Activated T-cell treated with anti-CD3 and anti-CD28 coated beads, Interleukin-2, amount 50 U/mL, for 72 hours (primary cell): ENCODE data around the gene ARNT2. TPM values are rescaled to one million over a fixed set of nuclear protein-coding genes. Genes with fewer than 3 reads are reported as not detected.

ENCODE experiments used
- ATAC-seq, 2 donors: fragments of 150-1000 bp; cut with Tn5 transposase; replicated peaks in 1 of 2; 2 replicates each; pipeline ENCODE4 v1.10.0; 2021; ENCODE audit warnings: moderate library complexity in 2 of 2, mild to moderate bottlenecking in 1 of 2
- DNase-seq, 2 donors: peaks; one replicate each; pipeline ENCODE4 v3.0.0; 2021 to 2022; ENCODE audit warnings: mixed read lengths in 1 of 2
- H3K27ac Mint-ChIP-seq: one replicate; pipeline ENCODE4 v1.8.0; 2022; ENCODE audit warnings: mild to moderate bottlenecking, moderate library complexity, mixed read lengths
- H3K27me3 Mint-ChIP-seq: one replicate; pipeline ENCODE4 v1.8.0; 2022; ENCODE audit warnings: low read depth, mixed read lengths
- H3K36me3 Mint-ChIP-seq, 2 donors: one replicate each; pipeline ENCODE4 v1.8.0; 2022; ENCODE audit warnings: mixed read lengths in 2 of 2, mild to moderate bottlenecking in 1 of 2; ENCODE audit not compliant: insufficient read depth in 2 of 2
- H3K4me1 Mint-ChIP-seq: one replicate; pipeline ENCODE4 v1.8.0; 2022; ENCODE audit warnings: low read depth, mixed read lengths
- H3K4me3 Mint-ChIP-seq, 2 donors: one replicate each; pipeline ENCODE4 v1.8.0; 2022; ENCODE audit warnings: mild to moderate bottlenecking in 2 of 2, mixed read lengths in 2 of 2, moderate library complexity in 2 of 2
- H3K9me3 Mint-ChIP-seq, 2 donors: one replicate each; pipeline ENCODE4 v1.8.0; 2022; ENCODE audit warnings: mixed read lengths in 2 of 2
- total RNA-seq, 2 donors: library from RNA; stranded (reverse); gene quantifications; one replicate each; pipeline ENCODE4 v1.2.3, GENCODE V29; 2022

ARNT2 gene
- total RNA-seq, 2 donors from 2014 or later, result 0.07 to 0.19 TPM

GRCh38 chr15:80416702-80417101, 12.5 kb downstream of the ARNT2 start:
- Mint-ChIP-seq H3K27ac (no peak overlapping the region), H3K27me3 (peaks cover 24% of the 10 kb centered on the region), H3K9me3 (no peaks in the 10 kb centered on the region), H3K36me3 (no peaks in the 10 kb centered on the region), H3K4me1 (no peaks in the 10 kb centered on the region), H3K4me3 (no peak overlapping the region)
- ATAC-seq (no peak), DNase-seq (no peak)

DNA sequence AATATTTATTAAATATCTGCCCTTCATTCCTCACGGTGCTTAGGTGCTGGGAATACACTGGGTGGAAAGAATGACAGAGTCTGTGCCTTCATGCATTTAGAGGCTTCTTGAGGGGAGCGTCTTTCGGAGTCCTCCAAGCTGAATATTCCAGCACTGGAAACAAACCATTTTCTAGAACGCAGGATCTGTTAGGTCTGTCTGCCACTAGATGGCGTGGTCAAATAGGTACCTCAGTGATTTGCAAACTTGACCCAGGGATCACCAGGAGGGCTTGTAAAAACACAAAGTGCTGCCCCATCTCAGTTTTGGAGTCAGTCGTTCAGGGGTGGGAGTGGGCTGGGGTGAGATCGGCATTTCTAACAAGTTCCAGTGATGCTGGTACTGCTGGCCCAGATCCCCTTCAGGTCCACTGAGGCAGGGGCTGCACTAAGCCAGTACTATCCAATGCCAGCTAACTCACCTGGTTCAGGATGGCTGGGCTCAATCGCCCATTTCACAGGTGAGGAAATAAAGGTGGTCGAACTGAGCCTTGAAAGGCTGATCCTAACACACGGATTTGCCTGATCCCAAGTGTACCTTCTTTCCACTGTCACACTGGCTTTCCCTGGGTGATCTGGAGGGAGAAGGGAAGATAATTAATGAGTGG, 14.8 kb downstream of the ARNT2 start:
- Mint-ChIP-seq H3K27me3 (peaks cover 29% of the 10 kb centered on the region), H3K9me3 (no peaks in the 10 kb centered on the region), H3K4me3 (no peak overlapping the region), H3K4me1 (no peaks in the 10 kb centered on the region), H3K27ac (no peak overlapping the region), H3K36me3 (no peaks in the 10 kb centered on the region)
- no peak for ATAC-seq
- DNase-seq, result peak in 1 of 2 donors; percentile 4

DNA sequence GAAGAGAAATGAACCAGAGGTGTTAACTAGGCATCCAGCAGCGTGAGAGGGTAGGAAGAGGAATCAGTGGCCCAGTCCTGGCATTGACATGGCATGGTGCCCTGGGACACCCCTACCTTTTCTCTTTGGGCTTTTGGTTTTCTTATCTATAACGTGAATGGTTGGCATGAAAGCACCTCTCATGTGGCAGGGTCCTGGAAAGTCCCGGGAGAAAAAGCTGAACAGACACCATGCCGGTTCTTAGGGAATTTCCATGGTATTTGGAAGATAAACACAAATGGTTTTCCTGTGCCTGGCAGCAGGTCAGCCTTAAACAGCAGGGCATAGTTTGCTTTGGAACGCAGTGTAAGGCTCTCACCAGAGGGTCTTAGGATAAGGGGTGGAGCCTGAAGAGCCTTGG, 15.4 kb downstream of the ARNT2 start:
- H3K27me3 Mint-ChIP-seq, result peaks cover 29% of the 10 kb centered on the region
- H3K9me3 Mint-ChIP-seq, result no peaks in the 10 kb centered on the region
- no peak for DNase-seq
- no peak overlapping the region for H3K27ac Mint-ChIP-seq
- ATAC-seq, result no peak
- no peak overlapping the region for H3K4me3 Mint-ChIP-seq
- H3K36me3 Mint-ChIP-seq, result no peaks in the 10 kb centered on the region
- H3K4me1 Mint-ChIP-seq, result no peaks in the 10 kb centered on the region

- no peaks in the 10 kb centered on the region for H3K36me3 Mint-ChIP-seq
- no peaks in the 10 kb centered on the region for H3K4me1 Mint-ChIP-seq
- H3K9me3 Mint-ChIP-seq, result no peaks in the 10 kb centered on the region
- H3K27me3 Mint-ChIP-seq, result peaks cover 31% of the 10 kb centered on the region
- ATAC-seq, result no peak
- DNase-seq, result no peak
- H3K4me3 Mint-ChIP-seq, result no peak overlapping the region
- no peak overlapping the region for H3K27ac Mint-ChIP-seq
Measured at GRCh38 chr15:80420658-80421057, 16.5 kb downstream of the ARNT2 start.

GRCh38 chr15:80423215-80423614, 19.0 kb downstream of the ARNT2 start:
- Mint-ChIP-seq H3K4me1 (no peaks in the 10 kb centered on the region), H3K27ac (no peak overlapping the region)

DNA sequence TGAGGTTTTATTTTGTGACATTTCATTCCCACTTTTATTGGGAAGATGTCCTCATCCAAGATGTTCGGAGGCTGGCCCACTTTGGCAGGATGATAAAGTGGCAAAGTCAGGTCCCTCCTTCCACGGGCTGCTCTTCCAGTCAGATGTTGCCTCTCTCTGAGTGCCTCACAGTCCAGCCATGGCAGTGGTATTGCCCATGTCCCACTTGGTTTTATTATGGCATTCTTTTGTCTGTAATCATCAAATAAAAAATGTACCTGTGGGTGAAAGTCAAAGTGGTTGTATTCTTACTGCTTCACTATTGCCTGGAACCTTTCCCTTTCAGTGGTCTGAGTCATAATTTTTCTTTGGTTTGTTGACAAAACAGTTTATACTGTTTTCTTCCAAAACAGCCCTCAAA, 20.2 kb downstream of the ARNT2 start:
- no peaks in the 10 kb centered on the region for H3K36me3 Mint-ChIP-seq
- DNase-seq (no peak), ATAC-seq (no peak)
- H3K27ac Mint-ChIP-seq, result no peak overlapping the region
- H3K4me1 Mint-ChIP-seq, result no peaks in the 10 kb centered on the region
- peaks cover 25% of the 10 kb centered on the region for H3K27me3 Mint-ChIP-seq
- no peaks in the 10 kb centered on the region for H3K9me3 Mint-ChIP-seq
- no peak overlapping the region for H3K4me3 Mint-ChIP-seq

More at GRCh38 chr15:80423215-80423614, 19.0 kb downstream of the ARNT2 start:
- H3K4me3 Mint-ChIP-seq, result no peak overlapping the region
- H3K36me3 Mint-ChIP-seq, result no peaks in the 10 kb centered on the region
- ATAC-seq (no peak), DNase-seq (no peak)
- H3K9me3 Mint-ChIP-seq, result no peaks in the 10 kb centered on the region
- peaks cover 28% of the 10 kb centered on the region for H3K27me3 Mint-ChIP-seq

DNA sequence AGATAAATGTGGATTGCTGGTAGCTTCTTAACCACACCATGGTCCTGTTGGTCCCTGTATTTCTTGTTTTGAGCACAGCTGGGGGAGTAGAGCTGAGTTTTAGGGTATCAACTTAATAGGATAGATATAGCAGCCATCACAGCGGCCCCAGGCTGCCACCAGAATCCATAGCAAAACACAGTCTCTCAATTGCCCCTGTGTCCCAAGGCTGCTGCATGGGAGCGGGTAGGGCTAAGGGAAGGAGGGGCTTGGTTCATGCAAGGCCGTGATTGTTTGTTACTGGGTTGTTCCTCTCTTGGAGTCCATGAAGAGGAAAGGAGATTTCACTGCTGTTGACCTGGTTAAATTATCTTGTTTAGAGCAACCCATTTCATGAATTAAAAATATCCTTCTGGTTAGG, 22.1 kb downstream of the ARNT2 start:
- no peak overlapping the region for H3K27ac Mint-ChIP-seq
- H3K9me3 Mint-ChIP-seq, result no peaks in the 10 kb centered on the region
- peaks cover 33% of the 10 kb centered on the region for H3K27me3 Mint-ChIP-seq
- no peaks in the 10 kb centered on the region for H3K4me1 Mint-ChIP-seq
- no peak for DNase-seq
- no peak overlapping the region for H3K4me3 Mint-ChIP-seq
- no peaks in the 10 kb centered on the region for H3K36me3 Mint-ChIP-seq
- ATAC-seq, result no peak

DNA sequence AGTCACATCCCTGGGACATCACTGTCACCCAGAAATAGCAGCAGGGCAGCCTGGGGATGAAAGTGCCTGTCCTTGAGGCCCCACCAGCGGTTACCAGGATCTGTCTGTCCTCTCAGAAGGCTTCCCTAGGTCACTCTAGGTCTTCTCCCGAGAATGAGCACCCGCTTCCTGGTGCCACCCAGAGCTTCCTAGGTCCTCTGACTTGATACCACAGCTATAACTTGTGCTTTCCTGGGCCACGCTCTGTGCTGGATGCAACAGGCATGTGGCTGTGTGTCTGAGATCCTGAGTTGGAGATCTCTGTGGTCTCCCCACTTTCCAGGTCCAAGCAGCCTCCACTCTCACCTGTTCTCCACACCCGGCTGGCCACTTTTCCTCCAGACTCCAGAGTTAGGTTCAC, 25.8 kb downstream of the ARNT2 start:
- Mint-ChIP-seq H3K9me3 (no peaks in the 10 kb centered on the region), H3K4me1 (no peaks in the 10 kb centered on the region), H3K36me3 (no peaks in the 10 kb centered on the region), H3K27me3 (peaks cover 33% of the 10 kb centered on the region), H3K4me3 (no peak overlapping the region), H3K27ac (no peak overlapping the region)
- DNase-seq (no peak), ATAC-seq (no peak)

GRCh38 chr15:80431635-80432344, 27.6 kb downstream of the ARNT2 start:
- Mint-ChIP-seq H3K36me3 (no peaks in the 10 kb centered on the region), H3K9me3 (no peaks in the 10 kb centered on the region), H3K27ac (no peak overlapping the region), H3K27me3 (peaks cover 25% of the 10 kb centered on the region), H3K4me3 (no peak overlapping the region), H3K4me1 (peaks cover 2% of the 10 kb centered on the region)
- no peak for ATAC-seq
- DNase-seq, result no peak

GRCh38 chr15:80432345-80432702, 28.1 kb downstream of the ARNT2 start:
- no peak overlapping the region for H3K27ac Mint-ChIP-seq
- no peaks in the 10 kb centered on the region for H3K9me3 Mint-ChIP-seq
- ATAC-seq, result no peak
- no peak for DNase-seq
- H3K4me1 Mint-ChIP-seq, result peaks cover 6% of the 10 kb centered on the region
- H3K4me3 Mint-ChIP-seq, result no peak overlapping the region
- H3K36me3 Mint-ChIP-seq, result no peaks in the 10 kb centered on the region
- H3K27me3 Mint-ChIP-seq, result peaks cover 30% of the 10 kb centered on the region

DNA sequence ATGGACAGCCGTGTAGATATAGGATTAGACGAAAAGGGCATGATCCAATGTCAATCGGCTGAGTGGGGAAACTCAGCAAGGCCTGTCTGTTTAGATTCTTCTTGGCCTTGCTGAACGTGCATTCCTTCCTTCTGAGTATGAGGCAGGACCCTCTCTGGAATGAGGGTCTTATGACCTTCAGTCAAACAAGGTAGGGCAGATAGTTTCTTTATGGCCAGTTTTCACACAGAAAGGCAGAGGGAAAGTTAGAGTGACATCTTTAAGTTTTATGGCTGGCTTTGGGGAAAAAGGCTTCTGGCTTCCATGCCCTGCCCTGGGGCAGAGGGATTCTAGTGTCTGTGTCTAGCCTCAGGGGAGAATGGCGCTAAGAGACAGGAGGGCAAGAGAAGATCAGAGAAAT, 29.7 kb downstream of the ARNT2 start:
- Mint-ChIP-seq H3K36me3 (no peaks in the 10 kb centered on the region), H3K27me3 (peaks cover 24% of the 10 kb centered on the region), H3K4me1 (peaks cover 6% of the 10 kb centered on the region), H3K4me3 (no peak overlapping the region), H3K9me3 (no peaks in the 10 kb centered on the region), H3K27ac (no peak overlapping the region)
- DNase-seq (no peak), ATAC-seq (no peak)

DNA sequence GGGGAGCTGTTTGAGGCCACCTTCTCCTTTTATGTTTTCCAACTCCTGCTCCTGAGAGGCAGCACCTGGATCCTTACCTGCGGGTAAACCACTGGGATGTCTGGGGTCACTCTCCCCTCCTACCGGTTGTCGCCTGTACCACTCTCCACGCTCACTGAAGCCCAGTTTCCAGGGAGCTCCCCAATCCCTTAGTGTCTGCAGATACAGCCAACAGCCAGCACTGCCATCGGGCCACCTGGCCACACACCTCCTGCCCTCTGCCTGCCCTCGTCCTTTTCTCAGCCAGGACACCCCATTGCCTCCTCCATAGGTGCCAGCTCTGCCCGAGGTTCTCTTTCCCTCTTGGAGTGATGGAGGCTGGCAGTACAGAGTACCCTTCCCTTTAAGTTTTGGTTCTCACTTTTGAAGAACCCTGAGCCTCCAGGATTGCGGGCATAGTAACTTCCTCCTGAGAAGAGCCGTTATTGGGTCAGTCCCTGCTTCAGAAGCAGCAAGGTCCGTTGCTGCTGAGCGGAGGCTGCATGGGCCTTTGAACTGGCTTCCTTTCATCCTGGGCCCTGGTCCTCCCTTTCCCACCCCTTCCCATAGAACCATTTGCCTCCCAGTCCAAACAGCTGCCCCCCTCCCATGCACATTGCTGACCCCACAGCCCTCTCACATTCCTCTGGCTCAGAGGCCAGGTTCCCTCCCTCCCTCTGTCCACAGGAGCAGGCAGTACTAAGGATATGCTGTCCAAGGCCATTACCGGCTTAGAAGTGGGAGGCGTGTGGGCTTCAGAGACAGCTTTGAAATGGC, 30.9 kb downstream of the ARNT2 start:
- Mint-ChIP-seq H3K4me1 (peaks cover 6% of the 10 kb centered on the region), H3K4me3 (no peak overlapping the region), H3K27me3 (peaks cover 30% of the 10 kb centered on the region), H3K9me3 (no peaks in the 10 kb centered on the region), H3K27ac (no peak overlapping the region), H3K36me3 (no peaks in the 10 kb centered on the region)
- DNase-seq (no peak), ATAC-seq (no peak)

- H3K36me3 Mint-ChIP-seq, result no peaks in the 10 kb centered on the region
- H3K4me3 Mint-ChIP-seq, result no peak overlapping the region
- ATAC-seq (peak; percentile 50 to 63), DNase-seq (no peak)
- peaks cover 6% of the 10 kb centered on the region for H3K4me1 Mint-ChIP-seq
- H3K27me3 Mint-ChIP-seq, result peaks cover 29% of the 10 kb centered on the region
- H3K27ac Mint-ChIP-seq, result no peak overlapping the region
- no peaks in the 10 kb centered on the region for H3K9me3 Mint-ChIP-seq
Measured at GRCh38 chr15:80436511-80437307, 32.5 kb downstream of the ARNT2 start.
